ENCODE measurements around the gene FAM117B.
"Not testable (repeated sequence)": the region's sequence is repeated elsewhere in the genome, so short reads cannot be mapped to it uniquely, and the experiment has no call there.

The FAM117B gene

GRCh38 chr2:202638721-202639120, 4.0 kb downstream of the FAM117B start:
- no peak for DNase-seq (ENCODE audit: low spot score)

GRCh38 chr2:202639231-202639630, 4.5 kb downstream of the FAM117B start:
- no peak for DNase-seq (ENCODE audit: low spot score)

GRCh38 chr2:202642567-202642966, 7.8 kb downstream of the FAM117B start:
- DNase-seq (ENCODE audit: low spot score): no peak

GRCh38 chr2:202643012-202643858, 8.5 kb downstream of the FAM117B start:
- DNase-seq (ENCODE audit: low spot score): no peak

- no peak for DNase-seq (ENCODE audit: low spot score)
These were observed 17.4 kb downstream of the FAM117B start for GRCh38 chr2:202652119-202652518.

- DNase-seq (ENCODE audit: low spot score): no peak
These were observed 19.1 kb downstream of the FAM117B start for GRCh38 chr2:202653890-202654289.

- no peak for DNase-seq (ENCODE audit: low spot score)
These were observed 23.1 kb downstream of the FAM117B start for GRCh38 chr2:202657876-202658275.

GRCh38 chr2:202660796-202661195, 26.0 kb downstream of the FAM117B start:
- DNase-seq (ENCODE audit: low spot score): no peak

- DNase-seq (ENCODE audit: low spot score): no peak
These were observed 35.1 kb downstream of the FAM117B start for GRCh38 chr2:202669841-202670240.

GRCh38 chr2:202671317-202672035, 36.7 kb downstream of the FAM117B start:
- DNase-seq (ENCODE audit: low spot score): no peak

GRCh38 chr2:202675097-202675496, 40.3 kb downstream of the FAM117B start:
- DNase-seq (ENCODE audit: low spot score): not testable (repeated sequence)

GRCh38 chr2:202679980-202680379, 45.2 kb downstream of the FAM117B start:
- no peak for DNase-seq (ENCODE audit: low spot score)

GRCh38 chr2:202680512-202680911, 45.7 kb downstream of the FAM117B start:
- DNase-seq (ENCODE audit: low spot score): no peak

- no peak for DNase-seq (ENCODE audit: low spot score)
These were observed 47.0 kb downstream of the FAM117B start for GRCh38 chr2:202681688-202682205.

- DNase-seq (ENCODE audit: low spot score): peak; percentile 19
These were observed 47.5 kb downstream of the FAM117B start for GRCh38 chr2:202682274-202682673.

- no peak for DNase-seq (ENCODE audit: low spot score)
These were observed 52.5 kb downstream of the FAM117B start for GRCh38 chr2:202687276-202687675.

GRCh38 chr2:202689459-202689858, 54.7 kb downstream of the FAM117B start:
- no peak for DNase-seq (ENCODE audit: low spot score)

- DNase-seq (ENCODE audit: low spot score): no peak
These were observed 55.1 kb downstream of the FAM117B start for GRCh38 chr2:202689898-202690297.

GRCh38 chr2:202690321-202690900, 55.6 kb downstream of the FAM117B start:
- DNase-seq (ENCODE audit: low spot score): no peak

GRCh38 chr2:202693503-202693902, 58.7 kb downstream of the FAM117B start:
- DNase-seq (ENCODE audit: low spot score): no peak

GRCh38 chr2:202695166-202695565, 60.4 kb downstream of the FAM117B start:
- no peak for DNase-seq (ENCODE audit: low spot score)

GRCh38 chr2:202700075-202700901, 65.5 kb downstream of the FAM117B start:
- no peak for DNase-seq (ENCODE audit: low spot score)

Data from iPS-NIHi11 (cell line).